WTC11 (cell line): ENCODE data around the gene MEGF6. TPM values are rescaled to one million over a fixed set of nuclear protein-coding genes. Genes with fewer than 3 reads are reported as not detected.

ENCODE experiments used
- ATAC-seq: fragments of 200-7000 bp; cut with Tn5 transposase; 2 replicates; pipeline ENCODE4 v1.10.0; 2021; ENCODE audit warnings: mild to moderate bottlenecking, moderate library complexity
- CTCF ChIA-PET: fragments of 300-600 bp; sonication (Branson Sonifier 250); formaldehyde crosslinking; loops from one replicate; lab custom pipeline; 2021; ENCODE audit warnings: antibody characterized with exemption; lab: Charles Lee
- POLR2A ChIA-PET: fragments of 350-600 bp; sonication (Branson Sonifier 250); formaldehyde crosslinking; loops from one replicate; lab custom pipeline; 2021; ENCODE audit warnings: antibody characterized with exemption; lab: Charles Lee
- DNase-seq: peaks from one replicate; pipeline ENCODE4 v3.0.0; 2021; ENCODE audit warnings: low spot score
- H3K27ac Mint-ChIP-seq: 2 replicates; pipeline ENCODE4 v1.8.0; 2021; ENCODE audit warnings: mixed read lengths
- H3K27me3 Mint-ChIP-seq: 2 replicates; pipeline ENCODE4 v1.8.0; 2021; ENCODE audit warnings: low read depth, mild to moderate bottlenecking, moderate library complexity, mixed read lengths
- H3K36me3 Mint-ChIP-seq: 2 replicates; pipeline ENCODE4 v1.8.0; 2021; ENCODE audit warnings: mixed read lengths
- H3K4me1 Mint-ChIP-seq: 2 replicates; pipeline ENCODE4 v1.8.0; 2022; ENCODE audit warnings: mixed read lengths
- H3K4me3 Mint-ChIP-seq: 2 replicates; pipeline ENCODE4 v1.8.0; 2021; ENCODE audit warnings: mild to moderate bottlenecking, moderate library complexity, mixed read lengths
- H3K9me3 Mint-ChIP-seq: 2 replicates; pipeline ENCODE4 v1.8.0; 2021; ENCODE audit warnings: mixed read lengths
- ATF1 ChIP-seq: sonication (generic); formaldehyde crosslinking; IDR thresholded peaks from 2 replicates; pipeline ENCODE4 v1.8.1; 2023; ENCODE audit warnings: mild to moderate bottlenecking, moderate library complexity, missing genetic modification reagents
- ATF2 ChIP-seq: sonication (generic); formaldehyde crosslinking; IDR thresholded peaks from 2 replicates; pipeline ENCODE4 v1.8.1; 2022; ENCODE audit warnings: low read depth, missing genetic modification reagents, borderline replicate concordance
- CREB1 ChIP-seq: sonication (generic); formaldehyde crosslinking; IDR thresholded peaks from 2 replicates; pipeline ENCODE4 v1.8.0; 2023; ENCODE audit warnings: mild to moderate bottlenecking, missing genetic modification reagents
- E2F5 ChIP-seq: sonication (generic); formaldehyde crosslinking; IDR thresholded peaks from 2 replicates; pipeline ENCODE4 v1.8.1; 2022; ENCODE audit warnings: mild to moderate bottlenecking, moderate library complexity, missing genetic modification reagents
- ESRRA ChIP-seq: sonication (generic); formaldehyde crosslinking; IDR thresholded peaks from 2 replicates; pipeline ENCODE4 v1.8.1; 2022; ENCODE audit warnings: mild to moderate bottlenecking, missing genetic modification reagents, borderline replicate concordance
- ETV6 ChIP-seq: sonication (generic); formaldehyde crosslinking; IDR thresholded peaks from 2 replicates; pipeline ENCODE4 v1.8.1; 2022; ENCODE audit warnings: mild to moderate bottlenecking, missing genetic modification reagents
- GTF2I ChIP-seq: fragments of 250-450 bp; sonication (Bioruptor Pico); conservative IDR thresholded peaks from 2 replicates; pipeline ENCODE4 v1.4.0; 2021; ENCODE audit warnings: mild to moderate bottlenecking
- KAT7 ChIP-seq: sonication (generic); formaldehyde crosslinking; IDR thresholded peaks from 2 replicates; pipeline ENCODE4 v1.8.1; 2023; ENCODE audit warnings: missing genetic modification reagents, mild to moderate bottlenecking, borderline replicate concordance
- NFATC4 ChIP-seq: fragments of 250-450 bp; sonication (Bioruptor Pico); IDR thresholded peaks from 2 replicates; pipeline ENCODE4 v1.9.0; 2021; ENCODE audit warnings: mild to moderate bottlenecking
- NR3C1 ChIP-seq: sonication (generic); formaldehyde crosslinking; conservative IDR thresholded peaks from 2 replicates; pipeline ENCODE4 v1.8.1; 2023; ENCODE audit warnings: low read depth, mild to moderate bottlenecking, missing genetic modification reagents
- RORB ChIP-seq: fragments of 250-450 bp; sonication (Bioruptor Pico); IDR thresholded peaks from 2 replicates; pipeline ENCODE4 v1.9.0; 2021; ENCODE audit warnings: mild to moderate bottlenecking
- SMAD4 ChIP-seq: sonication (generic); formaldehyde crosslinking; IDR thresholded peaks from 2 replicates; pipeline ENCODE4 v1.8.0; 2022; ENCODE audit warnings: mild to moderate bottlenecking, missing genetic modification reagents
- TCF7 ChIP-seq: sonication (generic); formaldehyde crosslinking; IDR thresholded peaks from 2 replicates; pipeline ENCODE4 v1.8.0; 2022; ENCODE audit warnings: mild to moderate bottlenecking, low read depth, missing genetic modification reagents, moderate library complexity
- ZBTB43 ChIP-seq: sonication (generic); formaldehyde crosslinking; IDR thresholded peaks from 2 replicates; pipeline ENCODE4 v1.8.1; 2023; ENCODE audit warnings: mild to moderate bottlenecking, missing genetic modification reagents
- ZNF232 ChIP-seq: sonication (generic); formaldehyde crosslinking; IDR thresholded peaks from 2 replicates; pipeline ENCODE4 v1.8.0; 2022; ENCODE audit warnings: mild to moderate bottlenecking, missing genetic modification reagents
- ZNF396 ChIP-seq: fragments of 250-450 bp; sonication (Bioruptor Pico); IDR thresholded peaks from 2 replicates; pipeline ENCODE4 v1.8.0; 2021; ENCODE audit warnings: mild to moderate bottlenecking, moderate library complexity, borderline replicate concordance
- total RNA-seq: library from RNA; stranded (reverse); gene quantifications from 3 replicates; pipeline ENCODE4 v1.2.3, GENCODE V29; 2021
- TF ChIP-seq, protein P1 (sequence below): sonication (generic); formaldehyde crosslinking; IDR thresholded peaks from 2 replicates; pipeline ENCODE4 v1.8.1; 2022; ENCODE audit warnings: low read depth, mild to moderate bottlenecking, moderate library complexity, missing genetic modification reagents, borderline replicate concordance
- TF ChIP-seq, protein P2 (sequence below): fragments of 250-450 bp; sonication (Bioruptor Pico); IDR thresholded peaks from 2 replicates; pipeline ENCODE4 v1.9.0; 2021; ENCODE audit warnings: mild to moderate bottlenecking
- TF ChIP-seq, protein P3 (sequence below): sonication (generic); formaldehyde crosslinking; IDR thresholded peaks from 2 replicates; pipeline ENCODE4 v1.8.1; 2023; ENCODE audit warnings: mild to moderate bottlenecking, missing genetic modification reagents
- TF ChIP-seq, protein P4 (sequence below): fragments of 250-450 bp; sonication (Bioruptor Pico); IDR thresholded peaks from 2 replicates; pipeline ENCODE4 v1.9.0; 2021; ENCODE audit warnings: mild to moderate bottlenecking
- TF ChIP-seq, protein P5 (sequence below): sonication (generic); formaldehyde crosslinking; IDR thresholded peaks from 2 replicates; pipeline ENCODE4 v1.8.0; 2022; ENCODE audit warnings: mild to moderate bottlenecking, missing genetic modification reagents

The MEGF6 gene
- total RNA-seq, 1 experiment from 2014 or later = 24.9 TPM

DNA sequence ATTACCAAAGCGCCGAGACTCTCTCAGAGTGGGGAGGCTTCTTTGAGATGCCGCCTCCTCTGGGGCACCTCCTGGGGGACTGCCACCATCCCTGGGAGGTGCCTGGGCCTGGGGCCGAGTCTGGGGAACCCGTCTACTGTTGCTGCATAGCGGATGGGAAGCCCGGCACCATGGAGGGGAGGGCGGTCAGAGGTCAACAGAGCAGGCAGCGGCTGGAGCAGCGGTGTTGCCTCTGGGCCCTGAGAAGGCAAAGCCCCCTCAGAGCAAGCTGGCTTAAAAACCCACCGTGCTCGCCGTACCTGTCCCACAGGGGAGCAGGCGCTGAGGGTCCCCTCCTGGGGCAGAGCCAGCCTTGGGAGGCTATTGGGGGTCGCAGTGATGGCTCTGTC, 94.8 kb downstream of the MEGF6 start:
- DNase-seq (no peak), ATAC-seq (no peak)
- TF ChIP-seq RORB (CRISPR knock-in tag) (no peak), ZBTB43 (CRISPR knock-in tag) (no peak), NFATC4 (CRISPR knock-in tag) (no peak), ETV6 (CRISPR knock-in tag) (no peak), ESRRA (CRISPR knock-in tag) (no peak), E2F5 (CRISPR knock-in tag) (no peak), ZNF396 (CRISPR knock-in tag) (no peak), SMAD4 (no peak)
- TF ChIP-seq, protein P1, sequence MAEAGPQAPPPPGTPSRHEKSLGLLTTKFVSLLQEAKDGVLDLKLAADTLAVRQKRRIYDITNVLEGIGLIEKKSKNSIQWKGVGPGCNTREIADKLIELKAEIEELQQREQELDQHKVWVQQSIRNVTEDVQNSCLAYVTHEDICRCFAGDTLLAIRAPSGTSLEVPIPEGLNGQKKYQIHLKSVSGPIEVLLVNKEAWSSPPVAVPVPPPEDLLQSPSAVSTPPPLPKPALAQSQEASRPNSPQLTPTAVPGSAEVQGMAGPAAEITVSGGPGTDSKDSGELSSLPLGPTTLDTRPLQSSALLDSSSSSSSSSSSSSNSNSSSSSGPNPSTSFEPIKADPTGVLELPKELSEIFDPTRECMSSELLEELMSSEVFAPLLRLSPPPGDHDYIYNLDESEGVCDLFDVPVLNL (CRISPR knock-in tag) = no peak
- TF ChIP-seq, protein P2, sequence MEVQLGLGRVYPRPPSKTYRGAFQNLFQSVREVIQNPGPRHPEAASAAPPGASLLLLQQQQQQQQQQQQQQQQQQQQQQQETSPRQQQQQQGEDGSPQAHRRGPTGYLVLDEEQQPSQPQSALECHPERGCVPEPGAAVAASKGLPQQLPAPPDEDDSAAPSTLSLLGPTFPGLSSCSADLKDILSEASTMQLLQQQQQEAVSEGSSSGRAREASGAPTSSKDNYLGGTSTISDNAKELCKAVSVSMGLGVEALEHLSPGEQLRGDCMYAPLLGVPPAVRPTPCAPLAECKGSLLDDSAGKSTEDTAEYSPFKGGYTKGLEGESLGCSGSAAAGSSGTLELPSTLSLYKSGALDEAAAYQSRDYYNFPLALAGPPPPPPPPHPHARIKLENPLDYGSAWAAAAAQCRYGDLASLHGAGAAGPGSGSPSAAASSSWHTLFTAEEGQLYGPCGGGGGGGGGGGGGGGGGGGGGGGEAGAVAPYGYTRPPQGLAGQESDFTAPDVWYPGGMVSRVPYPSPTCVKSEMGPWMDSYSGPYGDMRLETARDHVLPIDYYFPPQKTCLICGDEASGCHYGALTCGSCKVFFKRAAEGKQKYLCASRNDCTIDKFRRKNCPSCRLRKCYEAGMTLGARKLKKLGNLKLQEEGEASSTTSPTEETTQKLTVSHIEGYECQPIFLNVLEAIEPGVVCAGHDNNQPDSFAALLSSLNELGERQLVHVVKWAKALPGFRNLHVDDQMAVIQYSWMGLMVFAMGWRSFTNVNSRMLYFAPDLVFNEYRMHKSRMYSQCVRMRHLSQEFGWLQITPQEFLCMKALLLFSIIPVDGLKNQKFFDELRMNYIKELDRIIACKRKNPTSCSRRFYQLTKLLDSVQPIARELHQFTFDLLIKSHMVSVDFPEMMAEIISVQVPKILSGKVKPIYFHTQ (CRISPR knock-in tag) = no peak
- TF ChIP-seq, protein P3, sequence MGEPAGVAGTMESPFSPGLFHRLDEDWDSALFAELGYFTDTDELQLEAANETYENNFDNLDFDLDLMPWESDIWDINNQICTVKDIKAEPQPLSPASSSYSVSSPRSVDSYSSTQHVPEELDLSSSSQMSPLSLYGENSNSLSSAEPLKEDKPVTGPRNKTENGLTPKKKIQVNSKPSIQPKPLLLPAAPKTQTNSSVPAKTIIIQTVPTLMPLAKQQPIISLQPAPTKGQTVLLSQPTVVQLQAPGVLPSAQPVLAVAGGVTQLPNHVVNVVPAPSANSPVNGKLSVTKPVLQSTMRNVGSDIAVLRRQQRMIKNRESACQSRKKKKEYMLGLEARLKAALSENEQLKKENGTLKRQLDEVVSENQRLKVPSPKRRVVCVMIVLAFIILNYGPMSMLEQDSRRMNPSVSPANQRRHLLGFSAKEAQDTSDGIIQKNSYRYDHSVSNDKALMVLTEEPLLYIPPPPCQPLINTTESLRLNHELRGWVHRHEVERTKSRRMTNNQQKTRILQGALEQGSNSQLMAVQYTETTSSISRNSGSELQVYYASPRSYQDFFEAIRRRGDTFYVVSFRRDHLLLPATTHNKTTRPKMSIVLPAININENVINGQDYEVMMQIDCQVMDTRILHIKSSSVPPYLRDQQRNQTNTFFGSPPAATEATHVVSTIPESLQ (CRISPR knock-in tag) = no peak
- H3K4me1 Mint-ChIP-seq = no peaks in the 10 kb centered on the region
- H3K27ac Mint-ChIP-seq = no peak overlapping the region
- ChIA-PET POLR2A (no interaction called here), CTCF (interaction anchor here (0.6 to 3.0 kb wide), 3 partner anchors 15 to 107 kb away, joined by 4 to 24 read pairs (median 16); no protein-coding TSS in a partner anchor)
- peaks cover 3% of the 10 kb centered on the region; the same call in 1 of the 2 replicates for H3K36me3 Mint-ChIP-seq
- no peaks in the 10 kb centered on the region for H3K9me3 Mint-ChIP-seq
- no peak overlapping the region for H3K4me3 Mint-ChIP-seq
- no peaks in the 10 kb centered on the region for H3K27me3 Mint-ChIP-seq

DNA sequence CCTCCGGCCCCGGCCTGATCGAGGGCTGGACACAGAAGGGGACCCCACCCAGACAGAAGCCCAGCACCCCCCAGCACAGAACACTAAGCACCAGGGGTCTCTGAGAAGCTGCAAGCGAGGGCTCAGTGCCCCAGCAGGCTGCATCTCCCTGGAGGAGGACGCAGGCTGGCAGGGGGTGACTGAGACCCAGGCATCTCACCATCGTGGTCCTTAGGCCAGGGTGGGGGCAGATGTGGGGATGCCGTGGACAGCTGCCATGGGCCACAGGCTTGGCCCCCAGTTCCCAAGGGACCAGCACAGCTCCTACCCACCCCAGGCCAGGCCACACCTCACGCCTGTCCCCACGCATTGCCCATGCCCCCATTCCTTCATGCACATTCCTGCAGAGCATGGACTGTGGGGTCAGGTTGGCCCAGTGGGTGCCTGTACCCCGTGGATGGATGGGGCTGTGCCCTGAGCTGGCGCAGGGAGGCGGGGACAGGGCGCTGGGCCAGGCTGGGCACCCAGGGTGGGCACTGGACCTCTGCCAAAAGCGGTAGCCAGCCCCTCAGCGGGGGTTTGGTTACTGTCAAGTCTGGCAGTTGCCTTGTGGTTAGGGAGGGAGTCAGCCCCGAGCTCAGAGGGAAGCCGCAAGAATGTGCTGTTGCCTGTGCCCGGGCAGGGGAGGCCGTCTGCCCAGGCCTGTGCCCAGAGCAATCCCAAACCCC, 95.4 kb downstream of the MEGF6 start:
- H3K4me3 Mint-ChIP-seq = no peak overlapping the region
- ChIA-PET CTCF (interaction anchor here (2.0 kb wide), 1 partner anchor 25 kb away, joined by 6 read pairs; no protein-coding TSS in a partner anchor), POLR2A (no interaction called here)
- H3K27me3 Mint-ChIP-seq = no peaks in the 10 kb centered on the region
- peaks cover 3% of the 10 kb centered on the region; the same call in 1 of the 2 replicates for H3K36me3 Mint-ChIP-seq
- H3K4me1 Mint-ChIP-seq = no peaks in the 10 kb centered on the region
- H3K27ac Mint-ChIP-seq = no peak overlapping the region
- no peak for DNase-seq
- no peaks in the 10 kb centered on the region for H3K9me3 Mint-ChIP-seq
- no peak for ATAC-seq
- TF ChIP-seq ATF1 (CRISPR knock-in tag) (no peak), ATF2 (no peak), TCF7 (CRISPR knock-in tag) (no peak), KAT7 (no peak), ETV6 (CRISPR knock-in tag) (no peak), GTF2I (CRISPR knock-in tag) (no peak), ZNF396 (CRISPR knock-in tag) (no peak), NR3C1 (CRISPR knock-in tag) (no peak), CREB1 (CRISPR knock-in tag) (no peak), ZNF232 (CRISPR knock-in tag) (no peak)
- TF ChIP-seq, protein P4, sequence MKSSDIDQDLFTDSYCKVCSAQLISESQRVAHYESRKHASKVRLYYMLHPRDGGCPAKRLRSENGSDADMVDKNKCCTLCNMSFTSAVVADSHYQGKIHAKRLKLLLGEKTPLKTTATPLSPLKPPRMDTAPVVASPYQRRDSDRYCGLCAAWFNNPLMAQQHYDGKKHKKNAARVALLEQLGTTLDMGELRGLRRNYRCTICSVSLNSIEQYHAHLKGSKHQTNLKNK = no peak
- TF ChIP-seq, protein P5, sequence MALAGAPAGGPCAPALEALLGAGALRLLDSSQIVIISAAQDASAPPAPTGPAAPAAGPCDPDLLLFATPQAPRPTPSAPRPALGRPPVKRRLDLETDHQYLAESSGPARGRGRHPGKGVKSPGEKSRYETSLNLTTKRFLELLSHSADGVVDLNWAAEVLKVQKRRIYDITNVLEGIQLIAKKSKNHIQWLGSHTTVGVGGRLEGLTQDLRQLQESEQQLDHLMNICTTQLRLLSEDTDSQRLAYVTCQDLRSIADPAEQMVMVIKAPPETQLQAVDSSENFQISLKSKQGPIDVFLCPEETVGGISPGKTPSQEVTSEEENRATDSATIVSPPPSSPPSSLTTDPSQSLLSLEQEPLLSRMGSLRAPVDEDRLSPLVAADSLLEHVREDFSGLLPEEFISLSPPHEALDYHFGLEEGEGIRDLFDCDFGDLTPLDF (CRISPR knock-in tag) = no peak
